Left colon (tissue), 2 donors: Measurements from ENCODE around the gene MAGI2. TPM values are rescaled to one million over a fixed set of nuclear protein-coding genes. Genes with fewer than 3 reads are reported as not detected.

Experiments
- ATAC-seq: fragments of 200-7000 bp; cut with Tn5 transposase; one replicate; pipeline ENCODE4 v1.9.1; 2020; ENCODE audit warnings: mild to moderate bottlenecking, moderate library complexity
- DNase-seq, 2 donors: peaks; one replicate each; pipeline ENCODE4 v3.0.0-alpha.2; 2020
- intact Hi-C, 2 donors: fragments of 100-400 bp; cut with DNase I in 1 of 2; cut with micrococcal nuclease in 1 of 2; formaldehyde crosslinking; loops; one replicate each; pipeline versions ENCODE4 v1.11.2 to v1.14.0; 2022; cut with DNase I, micrococcal nuclease
- long read RNA-seq: library from polyadenylated mRNA; unstranded; transcript quantifications from one replicate; pipeline ENCODE4 v2.0.0, GENCODE V29; 2021
- total RNA-seq, 2 donors: library from RNA; stranded (reverse); fragmentation: NEBNext Ultra II Directional; extraction: Animal tissue kit (Norgen Biotek cat#: 25700); gene quantifications; one replicate each; pipeline ENCODE4 v1.2.1, GENCODE V29; 2021
- donor health status: DM: no; HTN: no; CAD: no.
- donor health status: DM: yes; HTN: yes; CAD: no.

The MAGI2 gene
- 1 to 10 TPM; 1.4 to 3.5 TPM for total RNA-seq
- long read RNA-seq, partial matches to known transcripts = 0 of 2 reads
- long read RNA-seq, other reads (novel, unspliced or antisense) = 2 of 2 reads

GRCh38 chr7:79453558-79454360 is at the start of gene MAGI2:
MAGI2 (minus strand) TSS chr7:79453667; CDS start chr7:79453320, 347 bp downstream.
- DNase-seq (peak; percentile 65 to 74), ATAC-seq (peak; percentile 55)
- intact Hi-C loops = no loop called here

- ATAC-seq (no peak), DNase-seq (no peak)
- intact Hi-C loops = no loop called here
These were observed 48.7 kb upstream of the MAGI2 start for GRCh38 chr7:79502151-79502550.

DNA sequence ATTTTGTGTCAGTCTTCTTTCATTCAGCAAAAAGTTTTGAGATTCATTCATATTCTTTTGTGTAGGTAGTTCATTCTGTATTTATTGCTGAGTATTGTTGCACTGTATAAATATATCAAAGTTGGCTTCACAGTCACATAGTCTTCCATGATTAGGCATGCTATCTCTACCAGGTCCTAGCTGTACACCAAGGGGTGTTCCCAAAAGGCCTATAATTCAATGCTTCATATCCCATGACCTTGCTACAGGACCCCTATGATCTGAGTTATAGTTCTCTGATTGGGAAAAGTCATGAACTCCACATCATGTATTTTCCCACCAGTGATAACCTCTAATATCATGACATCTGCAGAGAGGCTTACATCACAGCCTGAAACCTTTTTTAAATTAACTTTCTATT is 47.3 kb upstream of the MAGI2 start:
- DNase-seq (no peak), ATAC-seq (no peak)
- intact Hi-C loops = no loop called here

- intact Hi-C loops = no loop called here
- no peak for DNase-seq
- no peak for ATAC-seq
These were observed 44.3 kb upstream of the MAGI2 start for GRCh38 chr7:79497728-79498127.

DNA sequence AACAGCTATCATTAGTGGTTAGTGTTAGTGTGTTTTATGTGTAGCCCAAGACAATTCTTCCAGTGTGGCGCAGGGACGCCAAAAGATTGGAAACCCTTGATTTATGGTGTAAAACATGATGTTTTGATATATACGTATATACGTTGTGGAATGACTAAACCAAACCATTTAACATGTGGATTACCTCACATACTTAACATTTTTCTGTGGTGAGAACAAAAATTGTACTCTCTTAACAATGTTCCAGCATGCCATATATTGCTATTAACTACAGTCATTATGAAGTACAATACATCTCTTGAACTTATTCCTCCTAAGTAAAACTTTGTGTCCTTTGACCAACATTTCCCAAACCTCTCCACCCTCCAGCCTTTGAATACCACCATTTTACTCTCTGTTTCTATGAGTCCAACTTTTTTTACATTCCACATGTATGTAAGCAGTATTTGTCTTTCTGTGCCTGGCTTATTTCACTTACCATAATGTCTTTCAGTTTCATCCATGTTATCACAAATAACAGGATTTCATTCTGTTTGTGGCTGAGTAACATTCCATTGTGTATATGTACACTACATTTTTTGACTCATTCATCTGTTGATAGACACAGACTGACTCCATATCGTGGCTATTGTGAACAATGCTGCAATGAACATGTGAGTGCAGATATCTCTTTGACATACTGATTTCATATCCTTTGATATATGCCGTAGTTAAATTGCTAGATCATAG is 42.2 kb upstream of the MAGI2 start:
- ATAC-seq (no peak), DNase-seq (no peak)
- intact Hi-C loops = no loop called here

GRCh38 chr7:79494046-79494445 is 40.6 kb upstream of the MAGI2 start:
- intact Hi-C loops = no loop called here
- ATAC-seq (no peak), DNase-seq (no peak)

DNA sequence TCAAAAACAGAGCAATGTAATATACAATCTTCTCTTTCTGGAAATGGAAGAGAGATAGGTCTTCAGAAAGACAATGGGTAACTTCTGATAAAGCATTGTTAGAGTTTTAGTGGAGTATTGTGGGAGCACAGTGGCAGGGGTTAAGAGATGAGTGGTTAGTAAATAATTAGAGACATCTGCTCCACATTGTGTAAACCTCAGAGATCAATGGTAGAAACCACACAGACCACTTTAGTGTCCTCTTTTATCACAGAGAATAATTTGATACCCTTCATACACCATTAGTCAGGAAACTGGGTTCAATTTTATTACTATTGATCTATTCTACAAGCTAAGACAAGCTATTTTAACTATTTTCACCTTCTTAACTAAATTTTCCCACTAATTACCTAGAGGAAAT is 35.9 kb upstream of the MAGI2 start:
- intact Hi-C loops = no loop called here
- DNase-seq (no peak), ATAC-seq (no peak)

DNA sequence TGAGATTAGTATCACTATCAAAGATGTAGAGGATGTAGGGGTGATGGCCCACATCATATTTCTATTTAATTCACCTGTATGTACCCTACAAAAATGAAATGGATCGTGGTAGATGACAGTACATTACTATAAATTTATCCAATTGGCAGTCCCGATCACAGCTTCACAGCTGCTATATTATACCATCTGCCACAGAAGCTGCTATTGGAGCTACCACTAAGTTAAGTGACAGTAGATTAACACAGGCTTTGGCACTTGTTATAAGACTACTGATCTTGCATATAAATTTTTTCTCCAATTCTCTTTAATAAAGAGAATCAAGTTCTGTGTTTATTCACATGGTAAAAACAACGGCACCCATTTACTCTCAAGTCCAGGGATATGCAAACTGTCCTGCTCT is 24.9 kb upstream of the MAGI2 start:
- intact Hi-C loops = no loop called here

GRCh38 chr7:79475455-79475854 is 22.0 kb upstream of the MAGI2 start:
- no peak for DNase-seq
- no peak for ATAC-seq
- intact Hi-C loops = no loop called here

More for the DNA sequence above, 24.9 kb upstream of the MAGI2 start:
- DNase-seq (no peak), ATAC-seq (no peak)

GRCh38 chr7:79471699-79472098 is 18.2 kb upstream of the MAGI2 start:
- ATAC-seq = no peak
- no peak for DNase-seq
- intact Hi-C loops = no loop called here

DNA sequence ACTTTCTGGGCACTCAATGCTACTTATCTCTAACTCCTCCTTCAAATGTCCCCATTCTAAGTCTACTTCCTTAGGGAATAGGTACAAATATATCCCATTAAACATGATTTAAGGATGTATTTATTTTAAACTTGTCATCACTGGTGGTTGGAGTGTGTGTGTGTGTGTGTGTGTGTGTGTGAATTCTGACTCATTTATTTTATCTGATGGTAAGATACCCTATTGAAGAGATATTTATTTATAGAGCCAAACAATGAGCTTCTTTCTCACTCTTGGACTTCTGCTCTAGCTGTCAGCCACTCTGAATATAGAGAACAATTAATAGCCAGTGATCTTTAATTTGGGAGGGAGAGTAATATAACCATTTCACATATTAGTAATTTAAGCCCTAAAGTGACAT is 17.8 kb upstream of the MAGI2 start:
- DNase-seq = no peak
- intact Hi-C loops = no loop called here
- no peak for ATAC-seq

DNA sequence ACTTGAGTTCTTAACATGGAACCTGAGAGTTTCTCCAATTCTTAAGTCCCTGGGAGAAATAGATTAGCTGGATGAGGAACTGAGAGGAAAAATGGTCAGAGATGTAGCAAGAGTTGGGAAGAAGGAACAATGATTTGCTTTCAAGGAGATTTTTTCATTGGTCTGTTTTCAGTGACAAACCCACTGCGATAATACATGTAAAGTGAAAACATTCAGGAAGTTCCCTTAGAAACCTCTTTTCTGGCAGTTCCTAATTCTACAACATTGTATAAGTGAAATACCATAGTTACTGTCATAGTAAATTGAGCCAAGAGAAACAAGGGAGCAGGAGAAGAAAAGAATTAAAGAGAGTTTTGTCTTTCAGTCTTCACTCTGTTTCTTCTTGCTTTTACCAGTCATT is 12.1 kb upstream of the MAGI2 start:
- ATAC-seq (no peak), DNase-seq (no peak)
- intact Hi-C loops = no loop called here

DNA sequence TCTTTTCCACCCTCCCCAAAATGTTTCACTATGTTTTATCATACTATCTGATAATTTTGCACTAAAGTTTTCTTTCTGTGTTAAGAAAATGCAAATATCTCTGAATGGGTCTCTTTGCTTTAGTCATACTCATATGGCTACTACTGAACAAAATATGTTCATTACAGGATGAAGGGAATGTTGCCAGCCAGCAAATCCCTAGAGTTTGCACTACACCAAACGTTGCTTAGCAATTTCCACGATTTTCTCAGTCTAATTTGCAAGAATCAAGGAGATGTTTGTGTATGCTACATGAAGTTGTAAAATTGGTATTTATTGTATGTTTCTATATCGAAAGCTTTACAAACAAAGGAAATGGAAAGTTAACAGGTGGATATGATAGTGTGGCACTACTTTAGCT is 10.6 kb upstream of the MAGI2 start:
- intact Hi-C loops = no loop called here
- ATAC-seq = no peak
- DNase-seq = no peak

DNA sequence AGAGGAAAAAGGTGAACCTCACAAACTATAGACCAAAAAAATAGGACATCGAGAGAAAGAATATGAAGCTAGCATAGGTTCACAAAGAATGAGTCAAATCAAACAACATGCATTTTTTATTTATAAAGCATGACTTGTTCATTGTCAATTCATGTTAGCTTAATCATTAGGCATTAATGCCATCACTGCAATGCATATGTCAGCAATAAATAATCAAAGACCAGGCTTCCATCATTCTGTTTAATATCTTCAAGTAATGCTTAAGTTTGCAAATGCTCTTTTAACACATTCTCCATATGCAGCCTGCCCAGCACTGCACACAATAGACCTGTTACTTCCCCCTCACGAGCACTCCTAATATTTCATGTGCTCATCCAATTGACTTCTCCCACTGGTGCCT is 8.9 kb upstream of the MAGI2 start:
- ATAC-seq = no peak
- DNase-seq = no peak
- intact Hi-C loops = no loop called here

DNA sequence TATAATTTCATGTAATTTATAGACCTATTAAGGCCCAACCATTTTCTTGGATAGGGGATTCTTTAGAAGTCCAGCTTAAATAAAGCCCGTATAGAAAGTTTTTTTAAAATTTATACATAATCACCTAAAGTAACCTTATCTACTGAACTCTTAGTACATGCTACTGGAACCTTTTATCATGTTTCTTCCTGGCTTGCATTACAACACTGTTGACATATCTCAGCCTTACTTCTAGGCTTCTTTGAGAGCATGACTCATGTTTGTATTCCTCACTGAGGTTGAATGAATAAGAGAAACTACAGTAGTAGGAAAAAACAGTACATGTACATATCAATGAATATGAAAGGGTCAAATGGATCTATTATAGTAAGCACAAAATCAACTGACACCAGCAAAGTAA is 8.2 kb upstream of the MAGI2 start:
- DNase-seq (no peak), ATAC-seq (no peak)
- intact Hi-C loops = no loop called here

DNA sequence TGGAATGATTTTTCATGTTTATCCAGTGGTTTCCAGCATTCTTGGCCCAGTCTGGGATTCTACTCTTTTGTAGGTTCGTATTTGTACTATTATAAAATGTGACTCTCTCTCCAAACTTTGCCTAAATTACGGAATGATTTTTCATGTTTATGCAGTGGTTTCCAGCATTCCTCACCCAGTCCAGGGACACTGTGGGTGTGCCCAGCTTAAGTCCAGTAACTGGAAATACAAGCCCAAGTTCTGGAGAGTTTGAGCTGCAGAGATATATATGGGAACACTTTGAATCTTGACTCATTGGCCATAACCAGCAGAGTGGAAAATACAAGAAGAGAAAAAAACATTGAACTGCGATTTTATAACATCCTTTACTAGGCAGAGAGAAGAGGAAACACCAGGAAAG is 5.9 kb upstream of the MAGI2 start:
- intact Hi-C loops = no loop called here
- ATAC-seq (no peak), DNase-seq (no peak)

DNA sequence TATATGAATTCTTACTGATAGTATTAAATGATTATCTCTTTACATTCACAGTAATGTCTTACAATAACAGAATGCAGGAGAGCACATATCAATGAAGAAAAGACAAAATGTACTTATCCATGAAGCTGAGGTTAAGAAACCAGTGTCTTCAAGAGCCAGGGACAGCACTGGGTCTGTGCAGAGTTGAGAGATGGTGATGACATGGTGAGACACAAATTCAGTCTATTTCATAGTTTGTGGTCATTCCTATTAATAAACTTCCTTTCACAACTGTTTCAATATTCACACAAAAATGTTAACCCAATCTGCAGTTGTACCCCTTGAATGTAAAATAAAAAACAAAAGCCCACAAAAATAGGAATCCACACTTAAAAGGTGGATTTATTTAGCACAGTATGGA is 5.3 kb upstream of the MAGI2 start:
- intact Hi-C loops = no loop called here
- no peak for ATAC-seq
- DNase-seq = no peak

DNA sequence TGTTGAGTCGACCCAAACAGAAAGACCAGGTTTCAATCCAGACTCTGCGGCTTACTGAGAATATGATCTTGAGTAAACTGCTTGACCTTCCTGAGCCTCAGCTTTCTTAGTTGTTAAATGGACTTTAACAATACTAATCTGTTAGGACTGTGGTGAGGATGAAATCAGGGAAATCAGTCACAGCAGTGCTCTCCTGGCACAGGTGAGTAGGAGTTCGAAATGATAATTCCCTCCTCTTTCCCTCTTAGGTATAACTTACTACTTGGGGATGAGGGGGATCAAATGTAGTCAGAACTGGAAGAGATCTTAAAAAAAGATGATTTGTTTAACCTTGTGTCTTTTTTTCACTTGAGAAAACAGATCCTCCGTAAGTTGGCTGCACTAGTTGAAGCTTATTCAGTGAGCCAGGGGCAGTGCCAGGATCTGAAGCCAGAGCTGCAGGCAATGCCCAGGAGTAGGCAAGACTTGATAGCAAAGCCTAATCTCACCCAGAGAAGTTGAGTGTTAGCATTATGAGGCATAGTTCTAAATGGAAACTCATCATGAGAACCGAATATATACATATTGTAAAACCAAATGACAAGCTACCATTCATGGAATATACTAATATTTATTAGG is 1.8 kb upstream of the MAGI2 start:
- no peak for DNase-seq
- intact Hi-C loops = no loop called here
- ATAC-seq = no peak

DNA sequence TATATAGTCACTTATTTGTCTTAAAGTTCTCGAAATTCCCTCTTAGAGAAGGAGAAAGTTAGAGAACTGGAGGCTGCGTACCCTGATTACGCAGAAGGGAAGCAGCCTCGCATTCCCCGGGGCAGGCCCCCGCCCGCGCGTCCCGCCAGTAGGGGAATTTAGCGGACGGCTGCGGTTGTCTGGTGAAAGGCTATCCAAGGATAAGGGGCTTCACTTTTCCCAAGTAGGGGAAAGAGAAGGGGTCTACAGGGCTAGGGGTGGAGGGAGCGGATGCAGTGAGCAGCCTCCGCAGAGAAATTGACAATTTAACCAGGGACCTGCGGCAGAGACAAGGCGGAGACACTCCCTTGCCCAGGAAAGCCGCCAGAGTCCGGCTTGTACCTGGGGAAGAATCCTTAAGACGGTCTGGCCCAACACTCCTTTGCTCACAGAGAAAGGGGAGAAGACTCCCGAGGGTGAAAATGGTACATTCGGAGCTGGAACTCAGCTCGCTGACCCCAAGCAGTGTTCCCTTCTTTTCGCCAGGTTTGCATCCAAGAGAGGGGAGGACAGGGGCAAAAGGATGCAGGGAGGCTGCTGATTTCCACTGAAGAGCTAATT is 994 bp upstream of the MAGI2 start:
- ATAC-seq (no peak), DNase-seq (peak in 1 of 2 donors; percentile 9)
- intact Hi-C loops = no loop called here

- intact Hi-C loops = no loop called here
- ATAC-seq (no peak), DNase-seq (no peak)
These were observed 255 bp downstream of the MAGI2 start for GRCh38 chr7:79453266-79453557.
